SHP77 (cell line): ENCODE data around the gene GRK2.
A peak's percentile ranks its signal among the peaks of the same experiment; 100 is the strongest.

ENCODE experiments used
- DNase-seq, 2 experiments: peaks; one replicate each; lab custom pipeline; 2025; lab: John Stamatoyannopoulos, UW

The GRK2 gene

DNA sequence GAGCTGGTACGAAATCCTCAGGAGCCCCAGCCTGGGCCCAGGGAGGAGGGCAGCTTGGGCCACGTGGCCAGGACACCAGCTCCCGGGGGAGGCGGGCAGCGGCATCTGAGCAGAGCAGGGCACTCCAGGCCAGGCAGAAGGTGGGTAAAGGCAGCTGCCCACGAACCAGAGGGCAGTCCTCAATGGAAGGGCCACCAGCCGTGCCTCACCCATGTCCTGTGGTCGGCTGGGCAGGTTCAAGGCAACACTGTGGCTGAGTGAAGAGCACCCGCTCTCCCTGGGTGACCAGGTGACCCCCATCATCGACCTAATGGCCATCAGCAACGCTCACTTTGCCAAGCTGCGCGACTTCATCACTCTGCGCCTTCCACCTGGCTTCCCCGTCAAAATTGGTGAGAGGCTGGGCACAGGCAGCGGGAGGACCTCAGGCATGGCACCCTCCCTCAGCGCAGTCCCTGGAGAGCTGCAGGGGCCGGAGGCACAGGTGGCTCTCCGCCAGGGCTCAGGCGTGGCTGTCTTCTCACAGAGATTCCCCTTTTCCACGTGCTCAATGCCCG is 34.6 kb downstream of the GRK2 start:
- DNase-seq, result no peak

DNA sequence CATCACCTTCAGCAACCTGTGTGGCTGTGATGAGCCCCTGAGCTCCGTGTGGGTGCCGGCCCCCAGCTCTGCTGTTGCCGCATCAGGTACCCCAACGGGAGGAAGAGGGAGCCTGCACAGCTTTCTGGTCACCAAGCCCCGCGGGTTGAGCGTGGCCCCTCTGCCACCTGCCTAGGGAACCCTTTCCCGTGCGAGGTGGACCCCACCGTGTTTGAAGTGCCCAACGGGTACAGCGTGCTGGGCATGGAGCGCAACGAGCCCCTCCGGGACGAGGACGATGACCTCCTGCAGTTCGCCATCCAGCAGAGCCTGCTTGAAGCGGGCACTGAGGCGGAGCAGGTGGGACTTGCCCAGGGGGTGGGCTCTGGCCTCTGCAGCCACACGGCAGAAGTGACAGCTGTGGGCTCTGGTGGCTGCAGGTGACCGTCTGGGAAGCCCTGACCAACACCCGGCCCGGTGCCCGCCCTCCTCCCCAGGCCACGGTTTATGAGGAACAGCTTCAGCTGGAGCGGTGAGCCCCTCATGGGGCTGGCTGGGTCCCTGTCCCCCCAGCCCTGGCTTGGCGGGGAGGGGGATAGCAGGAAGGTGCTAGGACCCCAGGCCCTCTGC is 35.1 kb downstream of the GRK2 start:
- DNase-seq, result no peak

DNA sequence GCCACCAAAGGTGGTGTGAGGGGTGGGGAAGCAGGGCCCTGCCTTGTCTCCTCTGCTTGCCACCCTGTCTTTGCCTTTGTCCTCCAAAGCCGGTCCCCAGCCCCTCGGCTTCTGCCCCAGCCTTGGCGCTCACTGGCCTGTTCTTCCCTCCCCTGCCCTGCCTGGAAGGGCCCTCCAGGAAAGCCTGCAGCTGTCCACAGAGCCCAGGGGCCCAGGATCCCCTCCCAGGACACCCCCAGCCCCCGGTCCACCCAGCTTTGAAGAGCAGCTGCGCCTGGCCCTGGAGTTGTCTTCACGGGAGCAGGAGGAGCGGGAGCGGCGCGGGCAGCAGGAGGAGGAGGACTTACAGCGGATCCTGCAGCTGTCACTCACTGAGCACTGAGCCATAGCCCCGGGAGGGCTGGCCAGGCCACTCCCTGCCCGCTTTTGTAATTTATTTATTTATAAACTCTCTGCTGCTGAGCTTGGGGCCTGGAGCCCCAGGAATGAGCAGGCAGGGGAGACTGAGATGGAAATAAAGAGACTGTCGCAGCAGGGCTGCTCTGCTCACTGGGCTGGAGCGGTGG is 35.8 kb downstream of the GRK2 start:
- peak; percentile 66 to 84 for DNase-seq

DNA sequence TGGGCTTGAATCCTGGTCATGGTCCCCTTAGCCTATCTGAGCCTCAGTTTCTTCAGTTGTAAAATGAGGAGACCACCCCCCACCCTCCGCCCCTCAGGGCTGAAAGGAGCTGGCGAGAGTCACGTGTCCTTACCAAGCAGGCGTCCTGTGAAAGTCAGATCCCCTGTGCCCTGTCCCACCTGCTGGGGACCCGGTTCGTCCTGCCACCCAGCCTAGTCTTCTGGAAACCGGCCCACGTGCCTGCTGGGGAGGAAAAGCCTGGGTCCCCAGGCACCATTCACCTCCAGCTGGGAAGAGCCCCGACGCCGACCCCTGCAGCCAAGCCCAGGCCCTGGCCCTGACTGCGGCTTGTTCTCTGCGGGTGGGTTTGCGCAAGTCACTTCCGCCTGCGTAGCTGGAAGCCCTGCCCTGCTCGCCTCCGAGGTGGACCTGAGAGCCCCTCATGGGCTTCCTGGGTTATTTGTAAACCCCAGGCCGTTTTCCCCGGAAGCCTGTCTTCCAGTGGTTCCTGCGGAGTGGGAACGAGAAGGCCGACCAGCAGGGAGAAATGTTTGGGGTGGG is 36.4 kb downstream of the GRK2 start:
- peak; percentile 46 to 75 for DNase-seq

DNA sequence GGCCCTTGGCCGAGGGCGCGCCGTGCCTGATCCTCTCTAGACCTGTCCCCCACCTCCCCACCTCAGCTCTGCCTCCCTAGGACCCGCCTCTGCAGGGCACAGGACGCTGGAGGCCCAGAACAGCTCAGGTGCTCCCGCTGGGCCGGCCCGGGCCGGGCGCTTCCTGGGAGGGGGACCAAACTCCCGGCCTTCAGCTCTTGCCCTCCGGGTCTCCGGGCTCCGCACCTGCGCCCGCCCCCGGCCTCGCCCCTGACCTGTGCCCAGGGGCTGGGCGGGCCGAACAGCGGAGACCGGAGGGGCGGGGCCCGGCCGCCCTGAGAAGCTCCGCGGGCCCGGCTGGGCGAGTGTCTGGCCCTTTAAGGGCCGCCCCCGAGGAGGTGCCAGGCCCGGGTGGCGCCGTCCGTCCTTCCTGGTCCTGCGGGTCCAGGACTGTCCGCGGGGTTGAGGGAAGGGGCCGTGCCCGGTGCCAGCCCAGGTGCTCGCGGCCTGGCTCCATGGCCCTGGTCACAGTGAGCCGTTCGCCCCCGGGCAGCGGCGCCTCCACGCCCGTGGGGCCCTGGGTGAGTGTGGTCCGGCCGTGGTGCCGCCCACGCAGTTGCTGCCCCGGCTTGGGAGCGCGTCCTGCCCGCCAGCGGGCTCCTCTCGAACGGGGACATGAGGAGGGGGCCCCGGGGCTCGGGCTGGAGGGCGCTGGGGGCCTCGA is 37.0 kb downstream of the GRK2 start, which contains the start of gene SSH3:
Gene SSH3, plus strand, starts transcription at position 399 of the 703 bp plus-strand sequence. Its CDS starts 96 bp downstream, at position 495.
- DNase-seq, result peak; percentile 57 to 90

DNA sequence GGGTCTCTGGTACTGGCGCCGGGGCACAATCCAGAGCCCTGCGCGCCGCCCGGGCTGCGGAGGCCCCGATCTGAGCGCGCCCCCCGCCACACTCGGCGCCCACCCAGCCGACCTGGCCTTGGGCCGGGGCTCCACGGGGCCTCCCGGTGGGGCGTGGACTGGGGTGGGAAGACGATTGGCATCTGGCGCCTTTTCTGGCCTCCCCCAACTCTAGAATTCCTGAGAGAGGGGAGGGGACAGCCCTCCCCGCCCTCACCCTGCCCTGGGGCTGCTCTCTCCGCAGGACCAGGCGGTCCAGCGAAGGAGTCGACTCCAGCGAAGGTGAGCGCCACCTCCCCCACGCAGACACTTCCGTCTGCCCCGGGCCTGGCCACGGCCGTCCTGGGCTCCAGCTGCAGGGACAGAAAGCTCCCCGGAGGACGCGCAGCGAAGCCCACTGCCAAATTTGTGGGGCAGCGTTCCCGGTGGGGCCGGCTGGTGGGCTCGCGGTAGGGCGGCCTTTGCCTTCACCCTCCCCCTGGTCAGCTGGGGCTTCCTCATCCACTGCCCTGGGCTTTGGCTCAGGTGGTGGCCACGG is 37.6 kb downstream of the GRK2 start:
- peak in 1 of 2 experiments; percentile 37 for DNase-seq

DNA sequence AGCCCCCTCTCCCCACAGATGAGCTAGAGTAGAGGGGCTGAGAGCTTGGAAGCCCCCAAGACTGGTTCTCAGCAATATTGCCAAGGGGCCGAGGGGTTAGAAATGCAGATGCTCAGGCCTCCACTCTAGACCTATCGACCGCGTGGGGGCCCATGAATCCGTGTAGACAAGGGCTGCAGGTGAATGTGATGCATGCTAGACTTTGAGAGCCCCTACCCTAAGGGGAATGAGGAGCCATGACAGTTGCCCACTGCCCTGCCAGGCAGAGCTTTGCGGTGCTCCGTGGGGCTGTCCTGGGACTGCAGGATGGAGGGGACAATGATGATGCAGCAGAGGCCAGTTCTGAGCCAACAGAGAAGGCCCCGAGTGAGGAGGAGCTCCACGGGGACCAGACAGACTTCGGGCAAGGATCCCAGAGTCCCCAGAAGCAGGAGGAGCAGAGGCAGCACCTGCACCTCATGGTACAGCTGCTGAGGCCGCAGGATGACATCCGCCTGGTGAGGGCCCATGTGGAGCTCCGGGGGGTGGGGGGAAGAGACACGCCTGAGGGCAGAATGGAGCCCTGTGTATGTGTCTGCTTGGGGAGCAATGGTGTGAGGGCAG is 38.3 kb downstream of the GRK2 start:
- DNase-seq, result peak; percentile 27 to 61

DNA sequence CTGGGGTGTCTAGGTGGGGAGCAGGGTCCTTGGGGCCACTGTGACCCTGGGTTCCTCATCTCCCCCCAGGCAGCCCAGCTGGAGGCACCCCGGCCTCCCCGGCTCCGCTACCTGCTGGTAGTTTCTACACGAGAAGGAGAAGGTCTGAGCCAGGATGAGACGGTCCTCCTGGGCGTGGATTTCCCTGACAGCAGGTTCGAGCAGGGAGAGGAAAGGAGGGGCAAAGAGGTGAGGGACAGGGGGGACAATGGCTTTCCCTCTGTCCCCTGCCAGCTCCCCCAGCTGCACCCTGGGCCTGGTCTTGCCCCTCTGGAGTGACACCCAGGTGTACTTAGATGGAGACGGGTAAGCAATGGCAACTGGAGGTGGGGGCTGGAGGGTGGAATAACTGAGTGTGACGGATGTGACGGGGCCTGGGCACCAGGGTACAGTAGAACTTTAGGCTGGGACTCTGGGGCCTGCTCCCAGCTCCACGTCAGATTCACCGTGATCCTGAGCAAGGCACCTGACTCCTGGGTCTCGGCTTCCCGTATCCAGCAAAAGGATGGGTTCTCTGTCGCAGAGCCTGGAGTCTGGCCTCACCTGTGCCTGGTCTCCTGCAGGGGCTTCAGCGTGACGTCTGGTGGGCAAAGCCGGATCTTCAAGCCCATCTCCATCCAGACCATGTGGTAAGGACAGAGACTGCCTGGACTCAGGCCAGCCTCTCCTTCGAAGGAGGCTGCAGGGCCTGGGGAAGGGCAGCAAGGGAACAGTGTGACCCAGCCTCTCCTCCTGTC is 40.7 kb downstream of the GRK2 start:
- DNase-seq, result no peak

DNA sequence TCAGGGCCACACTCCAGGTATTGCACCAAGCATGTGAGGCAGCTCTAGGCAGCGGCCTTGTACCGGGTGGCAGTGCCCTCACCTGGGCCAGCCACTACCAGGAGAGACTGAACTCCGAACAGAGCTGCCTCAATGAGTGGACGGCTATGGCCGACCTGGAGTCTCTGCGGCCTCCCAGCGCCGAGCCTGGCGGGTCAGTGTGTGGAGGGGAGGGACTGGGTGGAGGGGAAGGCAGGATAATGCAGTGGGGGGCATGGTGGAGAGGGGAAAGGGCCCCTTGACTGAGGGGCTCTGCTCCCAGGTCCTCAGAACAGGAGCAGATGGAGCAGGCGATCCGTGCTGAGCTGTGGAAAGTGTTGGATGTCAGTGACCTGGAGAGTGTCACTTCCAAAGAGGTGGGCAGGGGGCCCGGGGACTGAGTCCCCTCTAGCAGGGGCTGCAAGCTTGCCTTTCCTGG is 41.3 kb downstream of the GRK2 start:
- DNase-seq, result no peak

DNA sequence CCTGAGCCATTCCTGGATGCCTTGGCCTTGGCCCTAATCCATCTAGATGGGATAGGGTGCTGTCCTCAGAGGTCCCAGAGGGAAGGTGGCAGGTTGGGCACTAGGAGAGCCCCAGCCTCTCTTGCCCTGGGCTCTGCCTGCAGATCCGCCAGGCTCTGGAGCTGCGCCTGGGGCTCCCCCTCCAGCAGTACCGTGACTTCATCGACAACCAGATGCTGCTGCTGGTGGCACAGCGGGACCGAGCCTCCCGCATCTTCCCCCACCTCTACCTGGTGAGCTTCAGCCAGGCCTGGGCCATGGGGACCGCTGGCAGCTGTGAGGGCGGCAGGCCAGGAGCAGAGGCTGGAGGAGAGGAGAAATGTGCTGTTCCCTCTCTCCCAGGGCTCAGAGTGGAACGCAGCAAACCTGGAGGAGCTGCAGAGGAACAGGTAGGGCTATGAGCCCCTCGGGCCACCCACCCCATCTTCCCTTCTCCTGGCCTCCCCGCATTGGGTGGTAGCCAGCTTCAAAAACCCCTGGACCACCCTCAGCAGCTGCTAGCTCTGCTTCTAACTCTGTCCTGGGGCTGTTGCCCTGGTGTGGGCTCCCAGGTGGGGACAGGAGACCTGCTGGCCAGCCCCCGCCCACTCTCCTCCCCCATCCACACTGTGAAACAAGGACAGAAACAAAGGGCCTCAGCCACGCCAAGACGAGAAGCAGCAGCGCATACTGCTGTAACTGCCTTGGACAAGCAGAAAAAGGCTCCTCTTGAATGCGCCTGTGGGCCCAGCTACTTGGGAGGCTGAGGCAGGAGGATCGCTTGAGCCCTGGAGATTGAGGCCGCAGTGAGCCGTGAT is 42.0 kb downstream of the GRK2 start:
- DNase-seq, result no peak

DNA sequence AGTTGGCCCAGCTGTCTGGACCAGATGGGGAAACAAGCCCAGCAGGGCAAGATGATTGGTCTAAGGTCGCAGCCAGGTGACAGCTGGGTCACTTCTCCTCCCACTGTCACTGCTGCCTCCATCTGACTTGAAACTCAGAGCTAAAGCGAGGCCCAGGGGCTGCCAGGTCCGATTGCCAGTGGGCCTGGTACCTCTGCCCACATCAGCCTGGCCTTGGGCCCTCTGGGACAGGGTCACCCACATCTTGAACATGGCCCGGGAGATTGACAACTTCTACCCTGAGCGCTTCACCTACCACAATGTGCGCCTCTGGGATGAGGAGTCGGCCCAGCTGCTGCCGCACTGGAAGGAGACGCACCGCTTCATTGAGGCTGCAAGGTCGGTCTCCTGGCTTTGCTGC is 42.9 kb downstream of the GRK2 start:
- DNase-seq, result no peak

DNA sequence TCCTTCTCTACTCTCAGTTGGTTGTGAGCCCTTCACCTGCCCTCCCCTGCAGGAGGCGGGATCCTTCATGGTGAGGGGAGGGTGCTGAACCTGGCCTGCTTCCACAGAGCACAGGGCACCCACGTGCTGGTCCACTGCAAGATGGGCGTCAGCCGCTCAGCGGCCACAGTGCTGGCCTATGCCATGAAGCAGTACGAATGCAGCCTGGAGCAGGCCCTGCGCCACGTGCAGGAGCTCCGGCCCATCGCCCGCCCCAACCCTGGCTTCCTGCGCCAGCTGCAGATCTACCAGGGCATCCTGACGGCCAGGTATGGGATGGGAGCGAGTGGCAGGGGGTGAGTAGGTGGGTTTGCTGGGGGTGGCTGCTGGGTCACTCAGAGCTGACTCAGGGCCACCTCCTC is 43.4 kb downstream of the GRK2 start:
- DNase-seq, result no peak

DNA sequence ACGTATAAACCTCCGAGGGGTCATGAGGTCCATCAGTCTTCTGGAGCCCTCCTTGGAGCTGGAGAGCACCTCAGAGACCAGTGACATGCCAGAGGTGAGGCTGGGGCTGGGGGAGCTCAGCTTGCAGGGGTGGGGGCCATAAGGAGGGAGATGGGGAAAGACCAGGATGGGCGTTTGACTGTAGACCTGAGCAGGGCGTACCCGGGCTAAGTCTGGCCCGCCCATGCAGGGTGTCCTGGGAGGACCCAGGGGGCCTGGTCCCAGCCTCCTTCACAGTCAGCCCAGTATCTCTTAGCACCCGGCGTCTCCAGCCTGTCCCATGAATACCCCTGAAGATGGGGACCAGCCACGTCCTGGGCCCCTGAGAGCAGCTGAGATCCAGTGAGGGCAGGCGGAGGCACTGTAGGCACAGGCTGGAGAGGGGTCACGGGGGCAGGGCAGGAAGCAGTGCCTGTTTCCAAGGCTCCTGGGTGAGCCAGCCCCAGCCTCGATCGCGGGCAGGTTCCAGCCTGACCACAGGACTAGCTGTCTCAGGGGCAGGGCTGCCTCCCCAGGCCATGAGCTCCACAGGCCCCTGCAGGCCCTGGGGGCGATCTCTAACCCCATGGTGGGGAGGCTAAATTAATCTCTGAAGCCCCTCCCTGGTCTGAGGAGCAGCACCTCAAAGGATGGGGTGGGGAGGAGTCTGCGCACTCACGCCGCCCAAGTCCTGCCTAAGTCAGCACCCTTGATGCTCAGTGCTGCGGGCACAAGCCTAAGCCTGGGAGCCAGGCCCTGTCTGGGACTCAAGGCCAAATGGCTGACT is 44.2 kb downstream of the GRK2 start:
- no peak for DNase-seq

DNA sequence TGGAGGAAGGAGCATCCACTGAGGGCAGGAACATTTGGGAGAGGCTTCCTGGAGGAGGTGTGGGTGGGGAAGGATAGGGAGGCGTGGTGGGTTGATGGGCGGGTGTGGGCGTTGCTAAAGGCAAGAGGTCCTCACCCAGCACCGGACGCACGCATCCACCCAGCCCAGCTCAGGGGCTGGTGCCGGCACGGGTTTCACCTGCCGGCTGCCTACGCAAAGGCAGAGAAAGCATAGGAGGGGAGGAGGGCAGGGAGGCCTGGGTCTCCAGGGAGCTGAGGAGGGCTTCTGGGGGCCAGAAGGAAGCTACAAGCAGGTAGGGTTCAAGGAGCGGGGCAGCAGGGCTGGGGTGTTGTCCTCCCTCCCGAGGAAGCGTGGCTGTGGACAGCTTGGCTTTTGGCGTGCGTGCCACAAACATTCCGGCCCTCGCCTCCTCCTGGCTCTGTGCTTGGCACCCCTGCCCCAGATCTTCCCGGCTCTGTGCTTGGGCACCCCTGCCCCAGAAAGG is 44.8 kb downstream of the GRK2 start:
- no peak for DNase-seq

DNA sequence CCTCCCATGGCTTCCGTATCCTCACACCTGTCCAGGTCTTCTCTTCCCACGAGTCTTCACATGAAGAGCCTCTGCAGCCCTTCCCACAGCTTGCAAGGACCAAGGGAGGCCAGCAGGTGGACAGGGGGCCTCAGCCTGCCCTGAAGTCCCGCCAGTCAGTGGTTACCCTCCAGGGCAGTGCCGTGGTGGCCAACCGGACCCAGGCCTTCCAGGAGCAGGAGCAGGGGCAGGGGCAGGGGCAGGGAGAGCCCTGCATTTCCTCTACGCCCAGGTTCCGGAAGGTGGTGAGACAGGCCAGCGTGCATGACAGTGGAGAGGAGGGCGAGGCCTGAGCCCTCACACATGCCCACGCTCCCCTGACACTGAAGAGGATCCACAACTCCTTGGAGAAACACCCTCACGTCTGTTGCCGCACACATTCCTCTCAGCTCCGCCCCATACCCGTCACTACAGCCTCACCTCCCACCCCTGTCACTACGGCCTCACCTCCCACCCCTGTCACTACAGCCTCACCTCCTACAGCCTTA is 45.3 kb downstream of the GRK2 start:
- no peak for DNase-seq

DNA sequence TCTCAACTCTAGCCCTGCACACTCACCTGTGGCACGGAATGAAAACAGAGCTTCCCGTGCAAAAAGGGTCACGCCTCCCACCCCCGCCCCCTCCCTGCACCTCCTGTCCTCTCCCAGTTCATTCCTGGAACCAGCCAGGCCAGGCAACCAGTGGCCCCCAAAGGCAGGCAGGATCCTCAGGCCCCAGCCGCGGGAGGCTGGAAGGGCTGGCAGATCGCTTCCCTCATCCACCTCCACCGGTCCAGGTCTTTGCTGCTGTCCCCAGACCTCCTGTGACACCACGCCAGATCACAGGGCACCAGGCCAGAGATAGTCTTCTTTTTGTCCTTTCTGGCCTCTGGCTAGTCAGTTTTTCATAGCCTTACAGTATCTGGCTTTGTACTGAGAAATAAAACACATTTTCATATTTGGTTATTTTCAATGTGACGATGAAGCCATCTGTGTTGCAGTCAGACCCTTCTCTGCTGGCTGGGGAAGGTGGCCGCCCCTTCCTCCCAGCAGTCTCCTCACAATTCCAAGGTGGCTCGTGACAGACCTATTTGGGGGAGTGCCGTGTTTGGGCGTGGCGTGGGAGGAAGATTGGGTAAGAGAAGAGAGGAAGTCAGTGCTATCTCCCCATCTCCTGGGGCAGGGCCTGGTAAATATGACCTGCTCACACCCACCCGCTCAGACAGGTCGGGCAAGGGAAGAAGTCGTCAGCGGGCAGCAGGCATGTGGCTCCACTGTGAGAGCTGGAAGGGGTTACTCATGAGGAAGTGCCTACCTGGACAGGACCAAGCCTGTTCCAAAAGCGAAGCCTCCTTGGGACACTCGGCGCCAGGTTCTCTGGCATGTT is 46.1 kb downstream of the GRK2 start:
- no peak for DNase-seq

DNA sequence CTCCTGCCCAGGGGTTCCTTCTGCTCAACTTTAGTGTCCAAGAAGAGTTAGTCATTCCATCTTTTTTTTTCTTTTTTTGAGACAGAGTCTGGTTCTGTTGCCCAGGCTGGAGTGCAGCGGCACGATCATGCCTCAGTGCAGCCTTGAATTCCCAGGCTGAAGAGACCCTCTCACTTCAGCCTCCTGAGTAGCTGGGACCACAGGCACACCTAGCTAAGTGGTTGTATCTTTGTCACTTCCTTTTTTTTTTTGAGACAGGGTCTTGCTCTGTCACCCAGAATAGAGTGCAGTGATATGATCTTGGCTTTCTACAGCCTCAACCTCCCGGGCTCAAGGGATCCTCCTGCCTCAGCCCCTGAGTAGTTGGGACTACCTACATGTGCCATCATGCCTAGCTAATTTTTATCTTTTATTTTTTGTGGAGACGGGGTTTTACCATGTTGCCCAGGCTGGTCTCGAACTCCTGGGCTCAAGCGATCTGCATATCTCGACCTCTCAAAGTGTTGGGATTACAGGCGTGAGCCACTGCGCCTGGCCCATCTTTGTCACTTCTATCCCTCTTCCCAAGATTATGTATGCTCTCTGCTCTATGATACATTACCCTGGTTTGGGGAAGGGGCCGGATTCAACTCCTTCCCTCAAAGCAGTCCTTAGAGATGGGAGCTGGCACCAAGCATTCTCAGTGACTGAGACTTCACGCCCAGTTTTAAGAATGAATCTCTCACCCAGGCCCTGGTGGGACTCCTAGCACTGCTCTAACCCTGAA is 47.0 kb downstream of the GRK2 start:
- DNase-seq, result no peak
